H1 (cell line): ENCODE data around the gene EGR2. TPM values are rescaled to one million over a fixed set of nuclear protein-coding genes. Genes with fewer than 3 reads are reported as not detected.

Experiments used
- CTCF ChIA-PET: fragments of 300-600 bp; sonication (Branson Sonifier 250); formaldehyde crosslinking; loops from one replicate; lab custom pipeline; 2021; ENCODE audit not compliant: partially characterized antibody; lab: Charles Lee
- POLR2A ChIA-PET: fragments of 300-600 bp; sonication (Branson Sonifier 250); formaldehyde crosslinking; loops from one replicate; lab custom pipeline; 2021; ENCODE audit warnings: inconsistent platforms; ENCODE audit not compliant: partially characterized antibody; lab: Charles Lee
- DNase-seq, 2 experiments: peaks; one replicate each; pipeline versions ENCODE4 v3.0.0 to v3.0.0-alpha.2; 2010 to 2022; ENCODE audit warnings: low spot score in 2 of 2, low read depth in 1 of 2, mixed read lengths in 1 of 2
- FAIRE-seq: peaks from 2 replicates; lab custom pipeline; 2011; peaks lifted over from hg19 to GRCh38; lab: Jason Lieb, UNC
- H2AFZ ChIP-seq: 2 replicates; pipeline ENCODE4 v1.8.1; 2012; ENCODE audit warnings: low read length, inconsistent platforms
- H2AK5ac ChIP-seq: 2 replicates; pipeline ENCODE4 v1.6.1; 2013; ENCODE audit warnings: low read depth, low read length
- H2BK120ac ChIP-seq: replicated peaks from 2 replicates; pipeline ENCODE3; 2013; ENCODE audit warnings: low read depth, low read length, inconsistent platforms
- H2BK12ac ChIP-seq: 2 replicates; pipeline ENCODE4 v1.6.1; 2013; ENCODE audit warnings: low read depth, low read length
- H2BK15ac ChIP-seq: 2 replicates; pipeline ENCODE4 v1.6.1; 2013; ENCODE audit warnings: low read length
- H2BK20ac ChIP-seq: 2 replicates; pipeline ENCODE4 v1.6.1; 2013; ENCODE audit warnings: low read length
- H2BK5ac ChIP-seq: 2 replicates; pipeline ENCODE4 v1.6.1; 2013; ENCODE audit warnings: low read depth, low read length
- H3K14ac ChIP-seq: 2 replicates; pipeline ENCODE4 v1.6.1; 2013; ENCODE audit warnings: inconsistent platforms; ENCODE audit not compliant: insufficient read length
- H3K18ac ChIP-seq: 2 replicates; pipeline ENCODE4 v1.6.1; 2013; ENCODE audit warnings: low read length; ENCODE audit errors: extremely low read depth
- H3K23ac ChIP-seq: 2 replicates; pipeline ENCODE4 v1.6.1; 2013; ENCODE audit warnings: inconsistent platforms; ENCODE audit not compliant: insufficient read length
- H3K23me2 ChIP-seq: 2 replicates; pipeline ENCODE4 v1.6.1; 2013; ENCODE audit warnings: low read depth, low read length
- H3K27ac ChIP-seq: 2 replicates; pipeline ENCODE4 v1.6.1; 2011; ENCODE audit warnings: low read depth, low read length, inconsistent platforms
- H3K27me3 ChIP-seq, 4 experiments: replicated peaks in 1 of 4; 1 replicate in 1 of 4; 2 replicates in 3 of 4; pipeline versions ENCODE4 v1.6.1 to v1.8.1; 2011 to 2013; ENCODE audit warnings: low read length in 3 of 4, mild to moderate bottlenecking in 3 of 4, inconsistent platforms in 2 of 4, mixed read lengths in 2 of 4, moderate library complexity in 1 of 4; ENCODE audit not compliant: control insufficient read depth in 3 of 4, insufficient read depth in 3 of 4; ENCODE audit errors: extremely low read depth in 1 of 4
- H3K36me3 ChIP-seq, 4 experiments: 2 replicates each; pipeline versions ENCODE4 v1.6.1 to v1.8.1; 2011 to 2013; ENCODE audit warnings: mild to moderate bottlenecking in 4 of 4, low read length in 3 of 4, moderate library complexity in 2 of 4, control low read depth in 1 of 4, inconsistent platforms in 1 of 4; ENCODE audit not compliant: insufficient read depth in 4 of 4, control insufficient read depth in 2 of 4
- H3K4ac ChIP-seq: replicated peaks from 2 replicates; pipeline ENCODE3; 2013; ENCODE audit warnings: low read length, low read depth, mixed read lengths, inconsistent platforms; ENCODE audit not compliant: insufficient read length
- H3K4me1 ChIP-seq, 4 experiments: replicated peaks in 1 of 4; 1 replicate in 1 of 4; 2 replicates in 3 of 4; pipeline versions ENCODE4 v1.6.1 to v1.8.1; 2011 to 2013; ENCODE audit warnings: low read length in 3 of 4, inconsistent platforms in 2 of 4, mixed read lengths in 1 of 4; ENCODE audit not compliant: insufficient read depth in 4 of 4, control insufficient read depth in 3 of 4
- H3K4me2 ChIP-seq, 2 experiments: 2 replicates each; pipeline versions ENCODE4 v1.6.1 to v1.8.1; 2011 to 2013; ENCODE audit warnings: low read depth in 2 of 2, low read length in 2 of 2, control low read depth in 1 of 2, inconsistent platforms in 1 of 2, mild to moderate bottlenecking in 1 of 2; ENCODE audit not compliant: insufficient read depth in 1 of 2
- H3K4me3 ChIP-seq, 4 experiments: fragments of 200-600, 300-600 bp in 1 of 4; sonication (generic), shearing (Covaris generic), sonication (Bioruptor Twin) in 1 of 4; 2 replicates each; pipeline versions ENCODE4 v1.5.1 to v1.8.1; 2011 to 2016; ENCODE audit warnings: low read length in 4 of 4, low read depth in 3 of 4, control low read depth in 2 of 4, inconsistent platforms in 2 of 4, mild to moderate bottlenecking in 2 of 4, mixed read lengths in 1 of 4, moderate library complexity in 1 of 4; ENCODE audit not compliant: insufficient read depth in 2 of 4; ENCODE audit errors: extremely low read depth in 1 of 4
- H3K56ac ChIP-seq: replicated peaks from 2 replicates; pipeline ENCODE3; 2013; ENCODE audit warnings: low read depth, mild to moderate bottlenecking, mixed read lengths, low read length, inconsistent platforms; ENCODE audit not compliant: insufficient read length
- H3K79me1 ChIP-seq: 2 replicates; pipeline ENCODE4 v1.6.1; 2013; ENCODE audit warnings: low read depth, low read length, control low read depth
- H3K79me2 ChIP-seq, 2 experiments: 2 replicates each; pipeline versions ENCODE4 v1.6.1 to v1.8.1; 2012 to 2013; ENCODE audit warnings: low read length in 2 of 2, mild to moderate bottlenecking in 2 of 2, inconsistent platforms in 1 of 2; ENCODE audit not compliant: insufficient read depth in 2 of 2, control insufficient read depth in 1 of 2
- H3K9ac ChIP-seq, 4 experiments: replicated peaks in 1 of 4; 1 replicate in 1 of 4; 2 replicates in 3 of 4; pipeline versions ENCODE4 v1.6.1 to v1.8.1; 2011 to 2013; ENCODE audit warnings: low read depth in 3 of 4, low read length in 3 of 4, control low read depth in 2 of 4, mild to moderate bottlenecking in 2 of 4, moderate library complexity in 2 of 4, inconsistent platforms in 1 of 4; ENCODE audit errors: extremely low read depth in 1 of 4
- H3K9me3 ChIP-seq, 2 experiments: 2 replicates each; pipeline versions ENCODE4 v1.6.1 to v1.8.1; 2012 to 2013; ENCODE audit warnings: mild to moderate bottlenecking in 2 of 2, moderate library complexity in 2 of 2, control low read depth in 1 of 2, inconsistent platforms in 1 of 2, low read depth in 1 of 2, low read length in 1 of 2, mixed read lengths in 1 of 2; ENCODE audit not compliant: insufficient read depth in 2 of 2
- H4K20me1 ChIP-seq, 2 experiments: replicated peaks in 1 of 2; 2 replicates each; pipeline versions ENCODE3 to v1.8.1; 2011 to 2013; ENCODE audit warnings: inconsistent platforms in 2 of 2, low read length in 2 of 2, mild to moderate bottlenecking in 1 of 2; ENCODE audit not compliant: insufficient read depth in 2 of 2, control insufficient read depth in 1 of 2
- H4K5ac ChIP-seq: 2 replicates; pipeline ENCODE4 v1.6.1; 2013; ENCODE audit warnings: low read length, low read depth, mixed read lengths, inconsistent platforms; ENCODE audit not compliant: insufficient read length
- H4K8ac ChIP-seq: 2 replicates; pipeline ENCODE4 v1.8.0; 2013; ENCODE audit warnings: mild to moderate bottlenecking, moderate library complexity, low read length, inconsistent platforms; ENCODE audit not compliant: insufficient read depth; ENCODE audit errors: extremely low read depth
- H4K91ac ChIP-seq: replicated peaks from 2 replicates; pipeline ENCODE3; 2013; ENCODE audit warnings: low read length, mixed read lengths, inconsistent platforms; ENCODE audit not compliant: insufficient read length
- ASH2L ChIP-seq: fragments of 200-600, 300-600 bp; sonication (generic); IDR thresholded peaks from one replicate; pipeline ENCODE4 v1.7.1; 2017; ENCODE audit warnings: low read length
- BCL11A ChIP-seq, 2 experiments: IDR thresholded peaks; one replicate each; pipeline ENCODE4 v1.6.1; 2011; ENCODE audit warnings: low read depth in 2 of 2, low read length in 2 of 2, mild to moderate bottlenecking in 2 of 2
- CHD1 ChIP-seq: IDR thresholded peaks from 2 replicates; pipeline ENCODE4 v1.6.1; 2012; ENCODE audit warnings: low read depth, low read length, improper control_type of control experiment
- CTBP2 ChIP-seq: IDR thresholded peaks from 2 replicates; pipeline ENCODE4 v1.7.0; 2011; ENCODE audit warnings: borderline replicate concordance, mild to moderate bottlenecking, moderate library complexity, mixed read lengths, low read length; ENCODE audit not compliant: insufficient read depth, insufficient read length
- EGR1 ChIP-seq: IDR thresholded peaks from 2 replicates; pipeline ENCODE4 v1.6.1; 2011; ENCODE audit warnings: low read depth, low read length, borderline replicate concordance
- JUND ChIP-seq: IDR thresholded peaks from 2 replicates; pipeline ENCODE4 v1.6.1; 2011; ENCODE audit warnings: mild to moderate bottlenecking, improper control_type of control experiment, low read length
- KDM4A ChIP-seq: IDR thresholded peaks from one replicate; pipeline ENCODE4 v1.7.1; 2012; ENCODE audit warnings: low read depth, mild to moderate bottlenecking, moderate library complexity, low read length, inconsistent platforms; ENCODE audit not compliant: severe bottlenecking
- POU5F1 ChIP-seq: IDR thresholded peaks from 2 replicates; pipeline ENCODE4 v1.6.1; 2011; ENCODE audit warnings: low read depth, mild to moderate bottlenecking, low read length, moderate library complexity
- SIN3A ChIP-seq, 2 experiments: IDR thresholded peaks in 1 of 2; conservative IDR thresholded peaks in 1 of 2; 2 replicates each; pipeline ENCODE4 v1.6.1; 2011 to 2012; ENCODE audit warnings: low read length in 2 of 2, improper control_type of control experiment in 1 of 2, low read depth in 1 of 2, mild to moderate bottlenecking in 1 of 2
- SP1 ChIP-seq: IDR thresholded peaks from 2 replicates; pipeline ENCODE4 v1.6.1; 2011; ENCODE audit warnings: low read depth, low read length
- TEAD4 ChIP-seq: IDR thresholded peaks from 2 replicates; pipeline ENCODE4 v1.6.1; 2012; ENCODE audit warnings: low read depth, low read length, inconsistent platforms, mixed read lengths
- YY1 ChIP-seq: IDR thresholded peaks from 2 replicates; pipeline ENCODE4 v1.6.1; 2011; ENCODE audit warnings: low read depth, mild to moderate bottlenecking, low read length
- WGBS, 2 experiments: shearing (Covaris generic) in 1 of 2; methylation state at CpG; one replicate each; pipeline versions ENCODE4 v1.1.6 to v1.1.7; 2013 to 2015; ENCODE audit warnings: low lambda C conversion rate in 2 of 2, mixed read lengths in 2 of 2, inconsistent platforms in 1 of 2, low coverage in 1 of 2, missing lambda C conversion rate in 1 of 2; ENCODE audit not compliant: insufficient replicate concordance in 2 of 2, insufficient coverage in 1 of 2, insufficient read length in 1 of 2; ENCODE audit errors: extremely low coverage in 1 of 2, missing lambda C conversion rate in 1 of 2; 5-methylcytosine and 5-hydroxymethylcytosine counted together
- polyA plus RNA-seq, 7 experiments: library from polyadenylated mRNA; depleted of rRNA in 3 of 7; stranded (reverse) in 5 of 7; unstranded in 2 of 7; fragments of >200 nt in 5 of 7; fragments of 200-250 nt in 2 of 7; gene quantifications; 1 replicate in 5 of 7; 2 replicates in 1 of 7; 4 replicates in 1 of 7; pipeline versions ENCODE4 v1.2.1 to v1.2.3, GENCODE V29; 2011 to 2013; ENCODE audit warnings: missing spikeins in 2 of 7, mixed read lengths in 2 of 7
- total RNA-seq: library from RNA; stranded (reverse); fragmentation: NEBNext Ultra II Directional; extraction: Animal tissue kit (Norgen Biotek cat#: 25700); gene quantifications from 2 replicates; pipeline ENCODE4 v1.2.1, GENCODE V29; 2021
- TF ChIP-seq, protein P1 (sequence below): IDR thresholded peaks from 2 replicates; pipeline ENCODE4 v1.6.1; 2012; ENCODE audit warnings: low read length, inconsistent platforms

Gene EGR2
- total and polyA plus RNA-seq, 2 of the 8 experiments (the other 6 are each of a cell fraction or from before 2014, with no cell fraction given), result 1.3 to 2.1 TPM

GRCh38 chr10:62816076-62816330 lies 163 bp downstream of the EGR2 start:
- no peak overlapping the region for H4K5ac ChIP-seq
- H3K23me2 ChIP-seq, result peaks cover 26% of the 10 kb centered on the region
- no peak overlapping the region for H4K8ac ChIP-seq
- peak overlapping the region; percentile 56 to 81 (median 70) for H3K4me3 ChIP-seq
- H2BK5ac ChIP-seq, result no peak overlapping the region
- no peak overlapping the region for H4K91ac ChIP-seq
- H4K20me1 ChIP-seq, result peaks cover 0 to 13% of the 10 kb centered on the region in 2 experiments
- H3K4me2 ChIP-seq, result peak overlapping the region; percentile 83 to 94
- WGBS, 2 experiments, result 3% methylated on average over 2 of the region's 2 CpGs; no CpG with 5 or more reads in 1 of the 2 experiments
- ChIA-PET POLR2A (interaction anchor here (4.5 to 7.7 kb wide), 2 partner anchors 11 to 207 kb away, joined by 29 to 99 read pairs; partner anchors contain the start of gene ADO), CTCF (interaction anchor here (1.1 to 6.9 kb wide), 6 partner anchors 10 to 329 kb away, joined by 3 to 94 read pairs (median 10); partner anchors contain the start of gene ADO)
- peaks cover 20 to 64% (median 58%) of the 10 kb centered on the region in 4 experiments for H3K27me3 ChIP-seq
- H3K4ac ChIP-seq, result no peak overlapping the region
- H3K14ac ChIP-seq, result no peak overlapping the region
- H3K9ac ChIP-seq, result peak overlapping the region in 3 of 4 experiments; percentile 34 to 64 (median 58); a peak in 3 of 7 replicates
- no peak overlapping the region for H2BK15ac ChIP-seq
- no peaks in the 10 kb centered on the region for H3K79me1 ChIP-seq
- H3K18ac ChIP-seq, result no peak overlapping the region; the same call in 1 of the 2 replicates
- H3K4me1 ChIP-seq, result peaks cover 0 to 11% (median 4%) of the 10 kb centered on the region in 4 experiments; a peak in 4 of 7 replicates
- no peaks in the 10 kb centered on the region for H3K9me3 ChIP-seq
- H2AK5ac ChIP-seq, result no peak overlapping the region
- H3K56ac ChIP-seq, result no peak overlapping the region
- no peak overlapping the region for H2BK120ac ChIP-seq
- FAIRE-seq (no peak), DNase-seq (no peak)
- no peaks in the 10 kb centered on the region for H3K36me3 ChIP-seq
- no peak overlapping the region for H2BK20ac ChIP-seq
- H3K23ac ChIP-seq, result no peak overlapping the region
- H3K79me2 ChIP-seq, result no peaks in the 10 kb centered on the region
- no peak overlapping the region for H3K27ac ChIP-seq
- H2AFZ ChIP-seq, result no peak overlapping the region
- no peak overlapping the region for H2BK12ac ChIP-seq
- TF ChIP-seq TEAD4 (no peak), EGR1 (no peak), BCL11A (IDR thresholded peaks at IDR 0.05; ENCODE audit: low read depth in 2 of 2, low read length in 2 of 2) (no peak), SP1 (no peak), KDM4A (no peak), ASH2L (no peak), YY1 (no peak), SIN3A (conservative IDR thresholded peaks at IDR 0.05 in 1 of 2, IDR thresholded peaks at IDR 0.05 in 1 of 2; ENCODE audit: low read depth in 1 of 2, low read length in 2 of 2) (no peak; a peak in 1 of 4 replicates), JUND (no peak), CHD1 (no peak), POU5F1 (no peak), CTBP2 (no peak)
- TF ChIP-seq, protein P1, sequence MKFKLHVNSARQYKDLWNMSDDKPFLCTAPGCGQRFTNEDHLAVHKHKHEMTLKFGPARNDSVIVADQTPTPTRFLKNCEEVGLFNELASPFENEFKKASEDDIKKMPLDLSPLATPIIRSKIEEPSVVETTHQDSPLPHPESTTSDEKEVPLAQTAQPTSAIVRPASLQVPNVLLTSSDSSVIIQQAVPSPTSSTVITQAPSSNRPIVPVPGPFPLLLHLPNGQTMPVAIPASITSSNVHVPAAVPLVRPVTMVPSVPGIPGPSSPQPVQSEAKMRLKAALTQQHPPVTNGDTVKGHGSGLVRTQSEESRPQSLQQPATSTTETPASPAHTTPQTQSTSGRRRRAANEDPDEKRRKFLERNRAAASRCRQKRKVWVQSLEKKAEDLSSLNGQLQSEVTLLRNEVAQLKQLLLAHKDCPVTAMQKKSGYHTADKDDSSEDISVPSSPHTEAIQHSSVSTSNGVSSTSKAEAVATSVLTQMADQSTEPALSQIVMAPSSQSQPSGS, result 0 out of 2 replicates have a peak, but pooled peaks have one; percentile 40
